ENCODE data around the gene CD37.
"Not testable (repeated sequence)": the region's sequence is repeated elsewhere in the genome, so short reads cannot be mapped to it uniquely, and the experiment has no call there.

The CD37 gene

GRCh38 chr19:49324801-49325576 is 10.2 kb upstream of the CD37 start, which contains the start of gene SLC6A16:
TSS of gene SLC6A16 (minus strand) at chr19:49325191. CDS start at chr19:49311347, 13,844 bp downstream.
- TF ChIP-seq CTCF (IDR thresholded peaks at IDR 0.05; ENCODE audit: borderline replicate concordance, insufficient read depth, low read depth, low read length): no peak
- H3K4me3 ChIP-seq (ENCODE audit: low read depth, low read length): no peak within 1 kb of the TSS

DNA sequence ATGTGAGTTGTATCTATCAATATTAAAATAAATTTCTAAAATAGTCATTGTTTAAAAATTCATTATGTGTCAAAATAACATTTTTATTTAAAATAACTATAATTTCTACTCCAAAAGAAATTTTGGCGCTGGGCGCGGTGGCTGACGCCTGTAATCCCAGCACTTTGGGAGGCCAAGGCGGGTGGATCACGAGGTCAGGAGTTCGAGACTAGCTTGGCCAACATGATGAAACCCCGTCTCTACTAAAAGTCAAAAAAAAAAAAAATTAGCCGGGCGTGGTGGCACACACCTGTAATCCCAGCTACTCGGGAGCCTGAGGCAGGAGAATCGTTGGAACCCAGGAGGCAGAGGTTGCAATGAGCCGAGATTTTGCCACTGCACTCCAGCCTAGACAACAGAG is 9.4 kb upstream of the CD37 start:
- not testable (repeated sequence) for H3K4me3 ChIP-seq (ENCODE audit: low read depth, low read length)

DNA sequence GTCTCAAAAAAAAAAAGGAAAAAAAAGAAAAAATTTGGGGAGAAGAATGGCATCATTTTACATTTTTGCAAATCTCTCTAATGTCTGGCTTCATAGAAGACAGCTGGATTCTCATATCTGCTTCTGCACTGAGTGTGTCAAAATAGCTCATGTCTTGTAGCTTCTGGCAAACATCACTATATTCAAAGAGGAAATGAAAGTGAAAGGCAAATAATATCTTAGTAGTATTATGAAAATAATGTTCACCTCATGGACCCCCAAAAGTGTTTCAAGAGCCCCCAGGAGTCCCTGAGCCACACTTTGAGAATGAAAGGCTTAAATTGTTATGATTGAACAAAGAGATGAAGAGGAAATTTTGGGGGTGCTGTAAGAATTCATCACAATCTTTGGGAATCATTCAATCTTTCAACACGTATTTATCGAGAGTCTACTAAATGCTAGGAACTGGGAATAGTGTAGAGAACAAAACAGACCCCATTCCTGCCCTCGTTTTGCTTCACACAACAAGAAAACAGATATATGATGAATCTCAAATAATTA is 9.0 kb upstream of the CD37 start:
- TF ChIP-seq CTCF (IDR thresholded peaks at IDR 0.05; ENCODE audit: borderline replicate concordance, insufficient read depth, low read depth, low read length): no peak
- no peak overlapping the region for H3K4me3 ChIP-seq (ENCODE audit: low read depth, low read length)

GRCh38 chr19:49327878-49328544 is 7.2 kb upstream of the CD37 start:
- no peak overlapping the region for H3K4me3 ChIP-seq (ENCODE audit: low read depth, low read length)
- peak; percentile 66 for TF ChIP-seq CTCF (IDR thresholded peaks at IDR 0.05; ENCODE audit: borderline replicate concordance, insufficient read depth, low read depth, low read length)

- no peak overlapping the region for H3K4me3 ChIP-seq (ENCODE audit: low read depth, low read length)
- no peak for TF ChIP-seq CTCF (IDR thresholded peaks at IDR 0.05; ENCODE audit: borderline replicate concordance, insufficient read depth, low read depth, low read length)
Measured at GRCh38 chr19:49328741-49329140, 6.5 kb upstream of the CD37 start.

DNA sequence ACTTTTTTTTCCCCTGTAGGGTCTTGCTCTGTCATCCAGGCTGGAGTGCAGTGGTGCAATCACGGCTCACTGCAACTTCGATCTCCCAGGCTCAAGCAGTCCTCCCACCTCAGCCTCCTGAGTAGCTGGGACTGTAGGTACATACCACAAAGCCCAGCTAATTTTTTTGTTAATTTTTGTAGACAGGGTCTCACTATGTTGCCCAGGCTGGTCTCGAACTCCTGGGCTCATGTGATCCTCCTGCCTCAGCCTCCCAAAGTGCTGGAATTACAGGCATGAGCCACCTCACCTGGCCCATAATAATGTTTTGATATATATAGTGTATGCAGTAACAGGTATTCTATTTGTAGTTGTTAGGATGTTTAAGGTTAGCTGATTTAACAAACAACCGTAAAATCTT is 4.0 kb upstream of the CD37 start:
- not testable (repeated sequence) for H3K4me3 ChIP-seq (ENCODE audit: low read depth, low read length)

- H3K4me3 ChIP-seq (ENCODE audit: low read depth, low read length): no peak overlapping the region
- TF ChIP-seq CTCF (IDR thresholded peaks at IDR 0.05; ENCODE audit: borderline replicate concordance, insufficient read depth, low read depth, low read length): no peak
Measured at GRCh38 chr19:49331616-49332055, 3.6 kb upstream of the CD37 start.

- H3K4me3 ChIP-seq (ENCODE audit: low read depth, low read length): not testable (repeated sequence)
Measured at GRCh38 chr19:49332691-49333417, 2.4 kb upstream of the CD37 start.
